B cell (primary cell): ENCODE data around the gene OPHN1. TPM values are rescaled to one million over a fixed set of nuclear protein-coding genes. Genes with fewer than 3 reads are reported as not detected.

Experiments used
- ATAC-seq: fragments of 200-7000 bp; cut with Tn5 transposase; one replicate; pipeline ENCODE4 v1.10.0; 2021; ENCODE audit warnings: low read depth, mild to moderate bottlenecking, moderate number of reproducible peaks, moderate library complexity
- CTCF ChIA-PET: fragments of 350-600 bp; sonication (Branson Sonifier 250); formaldehyde crosslinking; loops from one replicate; lab custom pipeline; 2021; ENCODE audit warnings: antibody characterized with exemption, inconsistent platforms; lab: Charles Lee
- POLR2A ChIA-PET: fragments of 350-600 bp; sonication (Branson Sonifier 250); formaldehyde crosslinking; loops from one replicate; lab custom pipeline; 2021; ENCODE audit warnings: antibody characterized with exemption; lab: Charles Lee
- DNase-seq: peaks from one replicate; pipeline ENCODE4 v3.0.0; 2013
- H2AFZ ChIP-seq: 2 replicates; pipeline ENCODE4 v1.6.1; 2012; ENCODE audit warnings: mild to moderate bottlenecking, low read depth, low read length; ENCODE audit not compliant: insufficient read depth, poor library complexity, severe bottlenecking
- H3K27ac ChIP-seq, 2 donors: 1 replicate in 1 of 2; 2 replicates in 1 of 2; pipeline ENCODE4 v1.5.1; 2012 to 2013; ENCODE audit warnings: low read length in 2 of 2, mild to moderate bottlenecking in 2 of 2, moderate library complexity in 1 of 2
- H3K27me3 ChIP-seq, 4 experiments: fragments of 200-600 bp in 1 of 4; sonication (generic) in 1 of 4; replicated peaks in 1 of 4; 1 replicate in 2 of 4; 2 replicates in 2 of 4; pipeline versions ENCODE4 v1.6.1 to v1.7.0; 2013 to 2016; ENCODE audit warnings: low read length in 3 of 4, mild to moderate bottlenecking in 2 of 4, mixed read lengths in 1 of 4, moderate library complexity in 1 of 4; ENCODE audit not compliant: insufficient read depth in 4 of 4, control insufficient read depth in 3 of 4; ENCODE audit errors: control extremely low read depth in 1 of 4
- H3K36me3 ChIP-seq, 2 experiments: replicated peaks in 1 of 2; 1 replicate in 1 of 2; 2 replicates in 1 of 2; pipeline versions ENCODE4 v1.6.1 to v1.7.1; 2013; ENCODE audit warnings: low read length in 1 of 2; ENCODE audit not compliant: insufficient read depth in 2 of 2, control insufficient read depth in 1 of 2; ENCODE audit errors: control extremely low read depth in 1 of 2, extremely low read depth in 1 of 2
- H3K4me1 ChIP-seq, 2 donors: fragments of 200-600 bp in 1 of 2; sonication (generic) in 1 of 2; 1 replicate in 1 of 2; 2 replicates in 1 of 2; pipeline versions ENCODE4 v1.5.1 to v1.6.1; 2013 to 2017; ENCODE audit warnings: low read length in 2 of 2; ENCODE audit not compliant: control insufficient read depth in 2 of 2, insufficient read depth in 2 of 2
- H3K4me2 ChIP-seq: replicated peaks from 2 replicates; pipeline ENCODE3; 2012; ENCODE audit warnings: mild to moderate bottlenecking, low read depth, low read length; ENCODE audit not compliant: poor library complexity, severe bottlenecking
- H3K4me3 ChIP-seq, 5 experiments: fragments of 200-600 bp in 1 of 5; sonication (generic) in 1 of 5; 1 replicate in 3 of 5; 2 replicates in 2 of 5; pipeline versions ENCODE4 v1.5.1 to v1.7.0; 2011 to 2016; ENCODE audit warnings: low read length in 4 of 5, mild to moderate bottlenecking in 4 of 5, low read depth in 2 of 5, control low read depth in 1 of 5, moderate library complexity in 1 of 5; ENCODE audit not compliant: insufficient read depth in 1 of 5; ENCODE audit errors: control extremely low read depth in 1 of 5, extremely low read depth in 1 of 5
- H3K79me2 ChIP-seq: fragments of 200-600 bp; sonication (generic); one replicate; pipeline ENCODE4 v1.6.0; 2016; ENCODE audit warnings: low read length; ENCODE audit not compliant: control insufficient read depth, insufficient read depth
- H3K9ac ChIP-seq: fragments of 200-600 bp; sonication (generic); 2 replicates; pipeline ENCODE4 v1.6.1; 2017; ENCODE audit warnings: mild to moderate bottlenecking, low read length, moderate library complexity
- H3K9me3 ChIP-seq, 3 donors: one replicate each; pipeline versions ENCODE4 v1.6.1 to v1.7.1; 2013; ENCODE audit warnings: low read length in 2 of 3; ENCODE audit not compliant: control insufficient read depth in 2 of 3, insufficient read depth in 1 of 3; ENCODE audit errors: control extremely low read depth in 1 of 3
- H4K20me1 ChIP-seq: 2 replicates; pipeline ENCODE4 v1.6.0; 2012; ENCODE audit warnings: mild to moderate bottlenecking, low read length; ENCODE audit not compliant: insufficient read depth, control insufficient read depth, poor library complexity, severe bottlenecking
- H3K27ac Mint-ChIP-seq: one replicate; pipeline ENCODE4 v1.8.0; 2021; ENCODE audit warnings: mixed read lengths
- H3K27me3 Mint-ChIP-seq: one replicate; pipeline ENCODE4 v1.8.0; 2021; ENCODE audit warnings: mixed read lengths
- H3K4me1 Mint-ChIP-seq: one replicate; pipeline ENCODE4 v1.8.0; 2021; ENCODE audit warnings: mixed read lengths
- H3K4me3 Mint-ChIP-seq: one replicate; pipeline ENCODE4 v1.8.0; 2021; ENCODE audit warnings: mixed read lengths
- H3K9me3 Mint-ChIP-seq: one replicate; pipeline ENCODE4 v1.8.0; 2022; ENCODE audit warnings: mixed read lengths; ENCODE audit not compliant: insufficient read depth
- EZH2 ChIP-seq: IDR thresholded peaks from 2 replicates; pipeline ENCODE4 v1.6.1; 2012; ENCODE audit warnings: borderline replicate concordance, low read depth, mild to moderate bottlenecking, moderate library complexity, low read length; ENCODE audit not compliant: insufficient read depth, poor library complexity, severe bottlenecking
- WGBS: methylation state at CpG from one replicate; pipeline ENCODE4 v1.1.5; 2013; ENCODE audit warnings: missing lambda C conversion rate; ENCODE audit not compliant: insufficient coverage; 5-methylcytosine and 5-hydroxymethylcytosine counted together
- intact Hi-C: fragments of 100-400 bp; cut with micrococcal nuclease; formaldehyde crosslinking; loops from one replicate; pipeline ENCODE4 v1.10.0; 2022
- polyA plus RNA-seq: library from polyadenylated mRNA; depleted of rRNA; stranded (reverse); fragments of >200 nt; gene quantifications from 2 replicates; pipeline ENCODE4 v1.2.3, GENCODE V29; 2012
- total RNA-seq, 2 donors: library from RNA; stranded (reverse); fragments of 120-200 nt in 1 of 2; gene quantifications; 1 replicate in 1 of 2; 2 replicates in 1 of 2; pipeline versions ENCODE4 v1.2.3 to v1.2.4, GENCODE V29; 2013 to 2022
- TF ChIP-seq, protein P1 (sequence below): fragments of 200-600 bp; IDR thresholded peaks from one replicate; pipeline ENCODE4 v1.8.0; 2022; ENCODE audit warnings: antibody characterized with exemption, mild to moderate bottlenecking

Gene OPHN1
- total and polyA plus RNA-seq, 2 donors (not counting 1 experiment from before 2014, with no cell fraction given), result 0.03 to 0.17 TPM

DNA sequence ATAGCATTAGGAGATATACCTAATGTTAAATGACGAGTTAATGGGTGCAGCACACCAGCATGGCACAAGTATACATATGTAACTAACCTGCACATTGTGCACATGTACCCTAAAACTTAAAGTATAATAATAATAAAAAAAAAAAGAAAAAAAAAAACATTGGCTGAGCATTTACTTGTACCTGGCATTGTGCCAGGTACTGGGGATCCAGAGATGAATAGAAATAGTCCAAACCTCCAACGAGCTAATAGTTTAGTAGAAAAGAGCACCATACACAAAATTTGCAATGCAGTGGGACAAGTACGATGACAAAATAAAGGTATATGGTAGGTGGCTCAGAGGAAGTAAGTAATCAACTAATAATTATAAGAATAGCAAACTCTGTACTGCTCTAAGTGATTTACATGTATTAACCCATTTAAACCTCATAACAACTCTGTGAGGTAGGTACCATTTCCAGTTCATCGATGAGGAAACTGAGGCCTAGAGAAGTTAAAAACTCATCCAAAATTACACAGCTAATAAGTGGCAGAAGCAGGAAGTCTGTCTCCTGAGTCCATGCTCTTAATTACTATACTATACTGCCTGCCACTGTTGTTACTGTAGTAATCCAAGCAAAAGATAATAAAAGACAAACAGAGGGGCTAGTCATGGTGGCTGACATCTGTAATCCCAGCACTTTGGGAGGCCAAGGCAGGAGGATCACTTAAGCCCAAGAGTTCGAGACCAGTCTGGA lies 319.3 kb downstream of the OPHN1 start:
- DNase-seq (no peak), ATAC-seq (no peak)
- WGBS, result no CpG with 5 or more reads among the region's 5 CpGs
- Histone ChIP-seq H4K20me1 (no peaks in the 10 kb centered on the region), H3K4me1 (no peaks in the 10 kb centered on the region), H3K4me3 (no peak overlapping the region), H3K9ac (no peak overlapping the region), H3K27ac (no peak overlapping the region), H3K79me2 (no peaks in the 10 kb centered on the region), H3K27me3 (no peaks in the 10 kb centered on the region), H3K4me2 (no peak overlapping the region), H3K36me3 (no peaks in the 10 kb centered on the region), H3K9me3 (no peaks in the 10 kb centered on the region), H2AFZ (no peak overlapping the region)
- H3K9me3 Mint-ChIP-seq, result no peaks in the 10 kb centered on the region
- CTCF ChIA-PET, result no interaction called here
- no peaks in the 10 kb centered on the region for H3K27me3 Mint-ChIP-seq
- intact Hi-C loops, result no loop called here
- POLR2A ChIA-PET, result no interaction called here
- no peak overlapping the region for H3K27ac Mint-ChIP-seq
- no peaks in the 10 kb centered on the region for H3K4me1 Mint-ChIP-seq
- TF ChIP-seq EZH2, result no peak
- TF ChIP-seq, protein P1, sequence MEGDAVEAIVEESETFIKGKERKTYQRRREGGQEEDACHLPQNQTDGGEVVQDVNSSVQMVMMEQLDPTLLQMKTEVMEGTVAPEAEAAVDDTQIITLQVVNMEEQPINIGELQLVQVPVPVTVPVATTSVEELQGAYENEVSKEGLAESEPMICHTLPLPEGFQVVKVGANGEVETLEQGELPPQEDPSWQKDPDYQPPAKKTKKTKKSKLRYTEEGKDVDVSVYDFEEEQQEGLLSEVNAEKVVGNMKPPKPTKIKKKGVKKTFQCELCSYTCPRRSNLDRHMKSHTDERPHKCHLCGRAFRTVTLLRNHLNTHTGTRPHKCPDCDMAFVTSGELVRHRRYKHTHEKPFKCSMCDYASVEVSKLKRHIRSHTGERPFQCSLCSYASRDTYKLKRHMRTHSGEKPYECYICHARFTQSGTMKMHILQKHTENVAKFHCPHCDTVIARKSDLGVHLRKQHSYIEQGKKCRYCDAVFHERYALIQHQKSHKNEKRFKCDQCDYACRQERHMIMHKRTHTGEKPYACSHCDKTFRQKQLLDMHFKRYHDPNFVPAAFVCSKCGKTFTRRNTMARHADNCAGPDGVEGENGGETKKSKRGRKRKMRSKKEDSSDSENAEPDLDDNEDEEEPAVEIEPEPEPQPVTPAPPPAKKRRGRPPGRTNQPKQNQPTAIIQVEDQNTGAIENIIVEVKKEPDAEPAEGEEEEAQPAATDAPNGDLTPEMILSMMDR, result no peak
- H3K4me3 Mint-ChIP-seq, result no peak overlapping the region

DNA sequence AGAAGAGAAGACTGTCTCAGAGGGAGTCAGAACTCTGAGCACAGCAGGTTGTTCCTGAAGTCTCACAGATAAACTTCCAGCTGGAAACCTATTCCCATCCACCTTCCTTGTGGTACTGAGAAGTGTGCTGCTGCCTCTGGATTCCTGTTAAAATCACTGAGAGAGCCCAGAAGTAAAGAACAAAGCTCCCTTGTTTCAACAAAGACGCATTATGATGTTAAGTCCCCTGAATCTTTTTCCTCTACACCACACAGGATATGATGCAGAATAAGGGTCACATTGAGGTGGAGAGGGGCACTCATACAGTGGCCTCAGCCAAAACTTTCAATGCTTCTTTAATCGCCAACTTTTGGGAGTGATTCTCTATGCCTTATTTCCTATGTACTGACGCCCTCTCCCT lies 321.0 kb downstream of the OPHN1 start:
- H3K27me3 ChIP-seq, result no peaks in the 10 kb centered on the region
- no peak overlapping the region for H3K4me3 Mint-ChIP-seq
- no peak for ATAC-seq
- 60% methylated on average over 1 of the region's 3 CpGs for WGBS
- POLR2A ChIA-PET, result no interaction called here
- intact Hi-C loops, result no loop called here
- H2AFZ ChIP-seq, result no peak overlapping the region
- no peaks in the 10 kb centered on the region for H4K20me1 ChIP-seq
- H3K79me2 ChIP-seq, result no peaks in the 10 kb centered on the region
- CTCF ChIA-PET, result no interaction called here
- H3K27ac ChIP-seq, result no peak overlapping the region
- no peaks in the 10 kb centered on the region for H3K4me1 ChIP-seq
- no peak for TF ChIP-seq EZH2
- TF ChIP-seq, protein P1, result no peak
- H3K4me2 ChIP-seq, result no peak overlapping the region
- H3K27me3 Mint-ChIP-seq, result no peaks in the 10 kb centered on the region
- no peaks in the 10 kb centered on the region for H3K9me3 ChIP-seq
- H3K4me3 ChIP-seq, result no peak overlapping the region
- DNase-seq, result no peak
- H3K36me3 ChIP-seq, result no peaks in the 10 kb centered on the region
- no peak overlapping the region for H3K27ac Mint-ChIP-seq
- no peak overlapping the region for H3K9ac ChIP-seq
- H3K4me1 Mint-ChIP-seq, result no peaks in the 10 kb centered on the region
- no peaks in the 10 kb centered on the region for H3K9me3 Mint-ChIP-seq
